Neural cell (in vitro differentiated cells): ENCODE data around the gene GALT.

ENCODE experiments used
- CTCF ChIP-seq: fragments of 450-650 bp; IDR thresholded peaks from 2 replicates; pipeline ENCODE4 v1.5.1; 2014; ENCODE audit warnings: antibody characterized with exemption, mild to moderate bottlenecking, moderate library complexity; ENCODE audit not compliant: poor library complexity, severe bottlenecking
- EZH2 ChIP-seq: fragments of 200-600, 300-800 bp; shearing (Covaris generic), sonication (generic); IDR thresholded peaks from 2 replicates; pipeline ENCODE4 v1.6.1; 2014; ENCODE audit warnings: antibody characterized with exemption, low read length, borderline replicate concordance, mild to moderate bottlenecking; ENCODE audit not compliant: insufficient read depth, poor library complexity, severe bottlenecking

- TF ChIP-seq EZH2 (no peak), CTCF (no peak)
Measured at GRCh38 chr9:34647651-34648050, 1.2 kb downstream of the GALT start.
